Suprapubic skin (tissue), 3 donors: ENCODE results near the gene DGCR6.

ENCODE experiments used
- CTCF ChIP-seq, 2 donors: fragments of 200-600 bp in 1 of 2; fragments of 450-650 bp in 1 of 2; sonication (generic) in 1 of 2; IDR thresholded peaks; one replicate each; pipeline ENCODE4 v1.5.1; 2016 to 2019; ENCODE audit warnings: antibody characterized with exemption in 2 of 2, mild to moderate bottlenecking in 1 of 2, moderate library complexity in 1 of 2
- POLR2A ChIP-seq, 2 donors: fragments of 450-650 bp; IDR thresholded peaks; one replicate each; pipeline ENCODE4 v1.6.1; 2017; ENCODE audit warnings: antibody characterized with exemption in 2 of 2, mild to moderate bottlenecking in 2 of 2, moderate library complexity in 2 of 2

GRCh38 chr22:18933914-18934313 lies 27.8 kb downstream of the DGCR6 start:
- TF ChIP-seq CTCF (IDR thresholded peaks at IDR 0.05): no peak
- no peak for TF ChIP-seq POLR2A (IDR thresholded peaks at IDR 0.05)
